Measurements from ENCODE around the gene TUBA8. TPM values are rescaled to one million over a fixed set of nuclear protein-coding genes. Genes with fewer than 3 reads are reported as not detected.

TUBA8 gene
- 0.52 to 0.91 TPM (median 0.74 TPM) in 5 replicates for total RNA-seq (2022; extraction: Qiagen RNA extraction; ENCODE audit: low read depth)

GRCh38 chr22:18110194-18110953 lies at the start of gene TUBA8:
TSS of gene TUBA8 (plus strand) at chr22:18110809. CDS start at chr22:18110866, 57 bp downstream.

GRCh38 chr22:18077639-18078328 lies 32.8 kb upstream of the TUBA8 start, which contains the start of gene PEX26:
TSS of gene PEX26 (plus strand) at chr22:18077990. CDS start at chr22:18078377, 387 bp downstream.

Other genes starting within 250 kb of the TUBA8 start
- 26.6 to 41.0 TPM (median 35.6 TPM) in 5 replicates for gene MICAL3, start 86.2 kb upstream of the TUBA8 start, total RNA-seq (2022; extraction: Qiagen RNA extraction; ENCODE audit: low read depth)
- 8.2 to 12.9 TPM (median 11.4 TPM) in 5 replicates for gene PEX26, start 32.8 kb upstream of the TUBA8 start, total RNA-seq (2022; extraction: Qiagen RNA extraction; ENCODE audit: low read depth)
- gene USP18, start 39.4 kb downstream of the TUBA8 start, total RNA-seq (2022; extraction: Qiagen RNA extraction; ENCODE audit: low read depth): 4.0 to 5.6 TPM (median 5.2 TPM) in 5 replicates

All from A549 treated with DMSO at 1 μM for 4 hours (cell line).